Measurements from ENCODE around the gene C2CD4C.
"Not testable (repeated sequence)": the region's sequence is repeated elsewhere in the genome, so short reads cannot be mapped to it uniquely, and the experiment has no call there.

Gene C2CD4C

GRCh38 chr19:413756-414420, 4.9 kb upstream of the C2CD4C start:
- DNase-seq (ENCODE audit: low read depth), result no peak

DNA sequence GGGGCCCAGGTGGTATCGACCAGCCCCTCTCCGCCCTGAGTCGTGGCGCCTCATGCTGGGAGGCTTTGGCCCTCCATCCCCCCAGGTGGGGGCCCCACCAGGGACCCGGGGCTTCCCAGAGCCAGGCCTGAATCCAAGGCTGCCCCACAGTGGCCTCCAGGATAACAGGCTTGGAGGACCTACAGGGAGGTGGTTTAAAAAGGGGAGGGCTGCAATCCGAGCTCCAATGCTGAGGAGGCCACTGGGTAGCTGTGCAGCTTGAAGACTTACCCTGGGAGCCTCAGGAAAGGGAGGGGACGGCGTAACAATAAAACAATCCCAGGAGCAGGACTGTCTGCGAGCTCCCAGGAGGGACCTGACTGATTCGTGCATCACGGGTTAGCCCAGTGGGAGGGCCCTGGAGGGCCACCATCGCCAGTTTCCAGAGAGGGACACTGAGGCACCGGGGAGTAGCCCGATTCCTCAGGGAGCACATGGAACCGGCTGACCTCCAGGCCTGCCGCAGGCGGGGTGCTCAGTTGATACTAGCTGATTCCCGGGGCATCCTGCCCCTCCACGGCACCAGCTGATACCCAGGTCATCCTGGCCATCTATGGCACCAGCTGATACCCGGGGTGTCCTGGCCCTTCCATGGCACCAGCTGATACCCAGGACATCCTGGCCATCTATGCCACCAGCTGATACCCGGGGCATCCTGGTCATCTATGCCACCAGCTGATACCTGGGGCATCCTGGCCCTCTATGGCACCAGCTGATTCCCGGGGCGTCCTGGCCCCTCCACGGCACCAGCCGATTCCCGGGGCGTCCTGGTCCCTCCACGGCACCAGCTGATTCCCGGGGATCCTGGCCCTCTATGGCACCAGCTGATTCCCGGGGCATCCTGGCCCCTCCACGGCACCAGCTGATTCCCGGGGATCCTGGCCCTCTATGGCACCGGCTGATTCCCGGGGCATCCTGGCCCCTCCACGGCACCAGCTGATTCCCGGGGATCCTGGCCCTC, 3.7 kb upstream of the C2CD4C start:
- DNase-seq (ENCODE audit: low read depth), result no peak

DNA sequence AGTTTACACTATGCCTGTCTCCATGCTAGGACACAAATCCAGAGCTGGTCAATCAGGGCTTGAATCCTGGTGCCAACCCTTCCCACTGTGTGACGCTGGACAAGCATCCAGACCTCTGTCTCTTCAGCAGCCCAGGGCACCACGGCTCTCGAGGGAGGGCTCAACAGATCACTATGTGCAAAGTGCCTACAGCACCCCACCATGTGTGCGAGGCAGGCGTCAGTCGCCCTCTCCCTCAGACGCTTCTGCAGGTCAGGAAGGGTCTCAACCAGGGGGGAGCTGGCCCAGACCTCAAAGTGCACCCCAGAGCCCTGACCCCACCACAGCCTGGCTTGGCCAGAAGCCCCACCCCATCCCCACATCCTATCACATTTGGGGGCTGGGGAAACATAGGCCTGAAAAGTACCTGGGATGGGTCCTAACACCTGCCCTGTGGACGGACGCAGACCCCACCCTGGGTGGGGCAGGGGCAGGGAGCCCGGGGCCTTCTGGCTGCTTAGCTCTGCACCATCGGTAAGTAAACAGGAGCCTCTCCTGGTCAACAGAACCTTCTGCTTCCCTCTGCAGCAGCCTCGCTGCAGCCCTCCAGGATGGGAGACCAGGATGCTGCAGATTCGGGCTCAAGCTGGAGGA, 2.9 kb upstream of the C2CD4C start:
- no peak for DNase-seq (ENCODE audit: low read depth)

DNA sequence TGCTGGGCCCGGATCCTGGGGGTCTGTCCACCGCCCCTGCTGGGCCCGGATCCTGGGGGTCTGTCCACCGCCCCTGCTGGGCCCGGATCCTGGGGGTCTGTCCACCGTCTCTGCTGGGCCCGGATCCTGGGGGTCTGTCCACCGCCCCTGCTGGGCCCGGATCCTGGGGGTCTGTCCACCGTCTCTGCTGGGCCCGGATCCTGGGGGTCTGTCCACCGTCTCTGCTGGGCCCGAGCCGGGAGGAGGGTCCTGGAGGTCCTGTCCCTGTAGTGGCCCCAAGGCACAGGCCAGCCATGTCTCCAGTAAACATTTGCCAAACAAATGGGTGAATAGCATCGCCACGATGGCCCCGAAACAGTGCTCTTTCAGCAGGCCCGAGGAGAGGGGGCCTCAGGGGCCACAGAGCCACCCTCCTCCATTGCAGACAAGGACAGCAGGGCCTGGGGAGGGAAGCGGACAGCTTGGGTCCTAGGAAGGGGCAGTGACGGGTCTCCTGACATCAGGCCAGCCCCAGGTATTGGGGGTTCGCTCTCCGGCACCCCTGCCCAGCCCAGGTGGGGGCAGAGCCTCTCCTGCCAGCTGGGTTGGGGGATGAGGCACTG, 2.3 kb upstream of the C2CD4C start:
- not testable (repeated sequence) for DNase-seq (ENCODE audit: low read depth)

GRCh38 chr19:410243-410781, 1.4 kb upstream of the C2CD4C start:
- DNase-seq (ENCODE audit: low read depth), result no peak

DNA sequence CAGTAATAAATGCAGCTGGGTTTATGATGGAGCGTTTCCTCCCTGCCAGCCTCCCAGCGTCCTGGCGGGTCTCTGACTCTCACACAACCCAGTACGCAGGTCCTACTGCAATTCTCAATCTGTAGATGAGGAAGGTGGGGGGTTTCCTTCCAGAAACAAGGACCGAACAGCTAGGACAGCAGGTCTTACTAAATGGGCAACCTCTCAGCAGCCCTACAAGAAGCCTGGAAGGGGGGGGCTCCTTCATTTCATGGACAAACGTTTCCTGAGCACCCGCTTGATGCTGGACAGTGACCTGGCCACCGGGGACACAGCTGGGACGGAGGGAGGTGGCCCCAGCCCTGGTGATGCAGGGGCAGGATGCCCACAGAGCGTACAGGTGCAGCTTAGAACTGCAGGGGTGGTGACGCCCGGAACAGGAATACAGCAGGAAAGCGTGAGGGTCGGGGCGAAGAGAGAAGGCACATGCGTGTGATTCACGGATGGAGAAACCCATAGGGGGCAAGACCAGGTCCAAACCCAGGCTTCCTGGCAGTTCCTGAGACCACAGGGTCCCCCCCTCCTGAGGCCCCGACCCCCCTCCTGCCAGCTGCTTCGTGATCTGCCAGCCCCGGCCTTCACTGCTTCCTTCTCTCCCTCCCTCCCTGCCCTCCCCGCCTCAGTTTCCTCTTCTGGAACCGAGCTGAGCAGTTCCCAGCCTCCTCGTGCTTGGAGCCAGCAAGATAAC, 732 bp upstream of the C2CD4C start:
- no peak for DNase-seq (ENCODE audit: low read depth)

GRCh38 chr19:408441-408901, 476 bp downstream of the C2CD4C start:
- no peak for DNase-seq (ENCODE audit: low read depth)

DNA sequence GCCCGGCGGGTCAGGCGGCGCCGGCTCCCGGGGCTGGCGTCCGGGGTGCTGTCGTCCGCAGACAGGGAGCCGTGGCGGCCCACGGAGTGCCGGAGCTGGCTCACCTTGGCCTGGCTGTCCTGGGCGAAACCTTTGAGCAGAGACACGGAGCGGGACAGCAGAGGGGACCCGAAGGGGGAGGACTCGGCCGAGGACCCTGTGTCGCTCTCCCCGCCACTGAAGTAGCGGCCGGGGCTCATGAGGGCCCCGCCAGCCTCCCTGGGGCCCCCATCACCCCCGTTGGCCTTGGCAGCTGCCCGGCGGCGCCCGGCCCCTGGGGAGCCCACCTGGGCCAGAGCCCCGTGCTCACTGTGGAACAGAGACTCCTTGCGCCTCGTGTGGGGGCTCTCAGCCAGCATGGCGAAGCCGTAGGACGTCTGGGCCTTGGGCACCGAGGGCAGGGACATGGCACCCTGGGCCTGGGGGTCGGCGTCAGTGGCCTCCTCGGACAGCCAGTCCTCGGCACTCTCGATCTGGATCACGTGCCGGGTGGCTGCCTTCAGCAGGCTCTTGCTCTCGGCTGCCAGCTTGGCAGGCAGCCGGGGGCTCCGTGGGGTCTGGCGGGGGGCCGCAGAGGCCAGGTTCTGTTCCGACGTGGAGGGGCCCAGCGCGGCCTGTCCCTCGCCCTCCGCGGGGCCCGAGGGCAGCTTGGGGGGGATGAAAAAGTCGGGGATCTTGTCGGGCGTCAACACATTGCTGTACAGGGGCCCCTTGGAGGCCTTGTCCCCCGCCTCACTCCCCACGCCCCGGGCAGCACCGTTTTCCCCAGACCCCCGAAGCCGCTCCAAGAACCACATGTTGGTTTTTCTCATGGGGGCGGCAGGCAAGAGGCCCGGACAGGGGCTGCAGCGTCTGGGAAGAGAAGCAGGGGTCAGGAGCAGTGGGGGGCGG, 1.2 kb downstream of the C2CD4C start:
- DNase-seq (ENCODE audit: low read depth), result no peak

GRCh38 chr19:406971-407510, 1.9 kb downstream of the C2CD4C start:
- no peak for DNase-seq (ENCODE audit: low read depth)

DNA sequence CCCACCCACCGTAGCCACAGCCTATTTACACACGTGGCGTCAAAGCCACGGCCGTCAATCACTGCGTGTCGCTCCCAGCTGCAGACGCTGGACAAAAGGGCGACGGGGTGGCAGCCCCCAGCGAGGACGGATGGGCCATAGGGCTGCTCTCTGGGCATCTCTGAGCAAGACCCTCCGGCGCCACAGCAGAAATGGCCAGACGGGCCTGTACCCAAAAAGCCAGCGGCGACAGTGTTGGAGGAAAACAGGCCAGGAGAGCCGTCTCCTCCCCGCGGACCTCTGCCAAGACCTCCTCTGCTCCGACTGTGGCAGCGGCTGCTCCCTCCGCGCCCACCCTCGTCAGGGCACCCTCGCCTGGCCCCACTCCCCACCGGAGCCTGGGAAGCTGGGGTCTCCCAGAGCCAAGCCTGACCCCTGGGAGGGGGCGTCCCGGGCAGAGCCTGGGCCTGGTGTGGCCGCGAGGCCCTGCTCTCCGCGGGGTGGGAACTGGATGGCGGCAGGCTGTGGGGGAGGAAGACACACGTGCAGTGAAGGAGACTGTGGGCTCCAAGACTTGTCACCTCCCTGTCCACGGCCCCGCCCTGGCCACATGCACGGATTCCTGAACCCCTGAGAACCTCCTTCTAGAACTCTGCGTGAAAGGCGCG, 2.7 kb downstream of the C2CD4C start:
- no peak for DNase-seq (ENCODE audit: low read depth)

GRCh38 chr19:405121-405965, 3.6 kb downstream of the C2CD4C start:
- DNase-seq (ENCODE audit: low read depth), result no peak

DNA sequence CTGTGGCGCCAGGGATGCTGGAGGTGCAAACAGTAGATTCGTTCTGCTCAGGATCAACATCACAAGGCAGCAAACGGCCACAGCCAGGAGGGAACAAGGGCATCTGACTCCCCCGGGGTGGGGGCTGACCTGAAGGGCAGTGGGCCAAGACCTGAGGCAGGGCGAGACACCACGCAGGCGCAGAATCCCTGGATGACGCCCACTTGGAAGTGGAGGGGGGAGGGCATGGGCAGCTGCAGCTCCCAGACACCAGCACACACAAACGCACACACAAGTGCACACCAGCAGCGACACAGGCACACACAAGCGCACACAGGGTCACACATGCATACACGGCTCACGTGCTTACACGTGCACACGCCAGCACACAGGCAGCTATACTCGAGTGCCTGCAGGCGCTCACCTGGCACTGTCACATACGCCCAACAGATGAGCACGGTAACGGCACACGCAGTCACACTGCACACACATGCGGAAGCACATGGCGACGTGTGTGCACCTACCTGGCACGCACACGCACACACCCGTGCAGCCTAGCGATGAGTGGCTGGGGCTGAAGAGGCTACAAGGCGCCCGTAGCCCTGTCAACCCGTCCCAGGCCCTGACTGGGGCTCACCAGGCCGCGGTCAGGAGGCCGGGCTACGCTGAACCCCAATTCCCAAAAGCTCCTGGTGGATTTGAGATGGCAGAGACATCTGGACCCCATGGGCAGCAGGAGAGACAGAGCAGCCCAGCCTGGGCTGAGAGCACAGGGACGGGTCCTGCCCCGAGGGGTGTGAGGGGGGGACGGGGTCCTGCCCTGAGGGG, 5.5 kb downstream of the C2CD4C start:
- DNase-seq (ENCODE audit: low read depth), result no peak

DNA sequence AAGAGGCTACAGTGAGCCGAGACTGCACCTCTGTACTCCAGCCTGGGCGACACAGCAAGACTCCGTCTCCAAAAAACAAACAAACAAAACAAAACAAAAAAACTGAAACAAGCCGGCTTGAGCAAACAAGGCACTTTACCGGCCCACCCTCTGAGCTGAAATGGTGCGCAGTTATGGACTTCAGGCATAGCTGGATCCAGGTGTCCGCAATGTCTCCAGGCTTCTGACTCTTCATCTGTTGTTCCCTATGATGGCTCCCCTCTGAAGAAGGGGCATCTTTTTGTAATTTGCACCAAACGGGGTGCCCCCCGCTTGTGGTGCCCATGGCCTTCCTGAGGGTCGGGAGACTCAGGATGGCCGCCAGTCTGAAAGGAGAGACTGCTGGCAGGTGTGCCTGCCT, 6.2 kb downstream of the C2CD4C start:
- DNase-seq (ENCODE audit: low read depth), result no peak

DNA sequence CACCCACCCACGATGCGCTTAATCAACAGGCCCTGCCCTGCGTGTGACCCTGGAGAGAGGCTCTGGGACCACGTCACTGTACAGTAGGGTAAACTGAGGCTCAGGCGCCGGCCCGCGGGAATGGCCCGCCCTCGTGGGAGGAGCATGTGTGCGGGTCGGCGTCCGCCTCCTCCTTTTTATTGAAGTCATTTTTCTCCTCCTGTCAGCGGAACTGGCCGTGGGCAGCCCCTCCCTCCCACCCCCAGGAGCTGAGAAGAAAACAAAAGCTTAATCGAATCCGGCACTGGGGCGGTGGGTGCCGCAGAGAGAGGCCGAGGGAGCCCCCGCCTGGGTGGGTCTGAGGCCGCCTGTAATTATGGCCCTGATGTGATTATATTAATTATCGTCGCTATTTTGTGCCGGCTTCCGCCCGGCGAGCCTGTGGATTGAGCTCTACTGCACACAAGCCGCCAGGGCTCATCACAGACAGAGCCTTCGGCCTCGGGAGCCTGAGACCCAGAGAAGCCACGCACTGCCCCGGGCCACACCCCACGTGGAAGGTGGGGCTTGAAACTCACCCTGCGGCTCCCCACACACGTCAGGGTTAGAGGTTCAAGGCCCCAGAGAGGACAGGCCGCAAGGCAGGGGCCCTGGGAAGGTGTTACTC, 7.0 kb downstream of the C2CD4C start:
- DNase-seq (ENCODE audit: low read depth), result no peak

- no peak for DNase-seq (ENCODE audit: low read depth)
These were observed 7.7 kb downstream of the C2CD4C start for GRCh38 chr19:400976-401865.

DNA sequence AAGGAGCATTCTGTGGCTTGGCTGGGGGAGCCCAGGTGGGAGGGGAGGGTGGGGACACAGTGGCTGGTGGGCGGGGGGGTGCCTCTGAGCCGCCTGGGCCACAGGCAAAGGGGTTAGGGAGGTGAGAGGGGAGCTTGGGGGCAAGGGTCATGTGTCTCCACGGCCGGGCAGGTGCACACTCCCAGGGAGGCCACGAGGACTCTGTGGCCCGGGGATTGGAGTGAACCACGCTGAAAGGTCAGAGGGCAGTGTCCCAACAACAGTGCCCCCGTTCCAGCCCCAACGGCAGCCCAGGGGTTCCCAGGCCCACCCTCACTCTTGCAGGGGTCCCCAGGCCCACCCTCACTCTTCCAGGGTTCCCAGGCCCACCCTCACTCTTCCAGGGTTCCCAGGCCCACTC, 9.6 kb downstream of the C2CD4C start:
- DNase-seq (ENCODE audit: low read depth), result no peak

Measured in GM04504 (cell line).